ENCODE measurements around the gene MDGA2.
"Not testable (repeated sequence)": the region's sequence is repeated elsewhere in the genome, so short reads cannot be mapped to it uniquely, and the experiment has no call there.

MDGA2 gene

DNA sequence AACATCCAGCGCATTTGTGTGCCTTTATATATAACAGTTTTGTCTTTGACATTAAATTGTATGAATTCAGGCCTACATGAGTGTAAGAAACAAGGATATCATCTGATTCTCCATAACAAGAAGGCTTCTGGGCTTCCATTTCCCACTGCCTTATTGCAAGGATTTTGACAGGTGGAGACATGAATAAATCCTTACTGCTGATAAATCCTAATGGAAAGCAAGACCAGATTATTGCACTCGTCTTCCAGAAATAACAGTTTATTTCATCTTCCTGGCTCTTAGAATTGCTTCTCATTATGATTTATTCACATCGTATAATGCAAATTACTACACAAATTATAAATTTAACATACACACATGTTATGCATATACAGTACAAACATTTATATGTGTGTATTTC is 348.1 kb downstream of the MDGA2 start:
- in situ Hi-C loops (cut with MboI; ENCODE audit: low sequenced_read_pairs, unreplicated experiment), result no loop called here
- TF ChIP-seq, protein P1, sequence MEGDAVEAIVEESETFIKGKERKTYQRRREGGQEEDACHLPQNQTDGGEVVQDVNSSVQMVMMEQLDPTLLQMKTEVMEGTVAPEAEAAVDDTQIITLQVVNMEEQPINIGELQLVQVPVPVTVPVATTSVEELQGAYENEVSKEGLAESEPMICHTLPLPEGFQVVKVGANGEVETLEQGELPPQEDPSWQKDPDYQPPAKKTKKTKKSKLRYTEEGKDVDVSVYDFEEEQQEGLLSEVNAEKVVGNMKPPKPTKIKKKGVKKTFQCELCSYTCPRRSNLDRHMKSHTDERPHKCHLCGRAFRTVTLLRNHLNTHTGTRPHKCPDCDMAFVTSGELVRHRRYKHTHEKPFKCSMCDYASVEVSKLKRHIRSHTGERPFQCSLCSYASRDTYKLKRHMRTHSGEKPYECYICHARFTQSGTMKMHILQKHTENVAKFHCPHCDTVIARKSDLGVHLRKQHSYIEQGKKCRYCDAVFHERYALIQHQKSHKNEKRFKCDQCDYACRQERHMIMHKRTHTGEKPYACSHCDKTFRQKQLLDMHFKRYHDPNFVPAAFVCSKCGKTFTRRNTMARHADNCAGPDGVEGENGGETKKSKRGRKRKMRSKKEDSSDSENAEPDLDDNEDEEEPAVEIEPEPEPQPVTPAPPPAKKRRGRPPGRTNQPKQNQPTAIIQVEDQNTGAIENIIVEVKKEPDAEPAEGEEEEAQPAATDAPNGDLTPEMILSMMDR (IDR thresholded peaks at IDR 0.05; ENCODE audit: borderline replicate concordance, control extremely low read depth, extremely low read depth, insufficient read depth, missing control alignments), result no peak
- DNase-seq (ENCODE audit: low spot score), result no peak

- TF ChIP-seq, protein P1 (IDR thresholded peaks at IDR 0.05; ENCODE audit: borderline replicate concordance, control extremely low read depth, extremely low read depth, insufficient read depth, missing control alignments), result no peak
- DNase-seq (ENCODE audit: low spot score), result no peak
- in situ Hi-C loops (cut with MboI; ENCODE audit: low sequenced_read_pairs, unreplicated experiment), result no loop called here
These were observed 352.7 kb downstream of the MDGA2 start for GRCh38 chr14:47322751-47323150.

DNA sequence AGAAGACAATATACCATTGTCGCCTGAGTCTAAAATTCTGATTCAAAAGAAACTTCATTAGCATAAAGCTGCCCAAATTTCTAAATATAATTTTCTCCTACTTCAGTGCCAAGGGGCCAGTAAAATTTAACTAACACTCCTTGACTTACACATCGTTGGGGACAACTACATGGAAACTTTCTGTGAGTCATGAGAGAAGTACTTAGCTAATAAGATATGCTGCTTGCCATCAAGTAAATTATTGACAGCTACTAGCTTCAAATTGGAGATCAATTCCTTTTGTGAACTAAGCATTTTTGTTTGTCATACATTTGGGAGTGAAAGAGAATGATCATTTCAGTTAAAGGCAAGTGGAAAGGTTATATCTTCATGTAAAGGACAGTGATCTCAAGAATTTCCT is 373.3 kb downstream of the MDGA2 start:
- no peak for DNase-seq (ENCODE audit: low spot score)
- TF ChIP-seq, protein P1 (IDR thresholded peaks at IDR 0.05; ENCODE audit: borderline replicate concordance, control extremely low read depth, extremely low read depth, insufficient read depth, missing control alignments), result no peak
- in situ Hi-C loops (cut with MboI; ENCODE audit: low sequenced_read_pairs, unreplicated experiment), result no loop called here

GRCh38 chr14:47300796-47301195 is 374.6 kb downstream of the MDGA2 start:
- TF ChIP-seq, protein P1 (IDR thresholded peaks at IDR 0.05; ENCODE audit: borderline replicate concordance, control extremely low read depth, extremely low read depth, insufficient read depth, missing control alignments), result no peak
- in situ Hi-C loops (cut with MboI; ENCODE audit: low sequenced_read_pairs, unreplicated experiment), result no loop called here
- DNase-seq (ENCODE audit: low spot score), result no peak

- TF ChIP-seq, protein P1 (IDR thresholded peaks at IDR 0.05; ENCODE audit: borderline replicate concordance, control extremely low read depth, extremely low read depth, insufficient read depth, missing control alignments), result no peak
- in situ Hi-C loops (cut with MboI; ENCODE audit: low sequenced_read_pairs, unreplicated experiment), result no loop called here
- no peak for DNase-seq (ENCODE audit: low spot score)
These were observed 378.0 kb downstream of the MDGA2 start for GRCh38 chr14:47297374-47297773.

- in situ Hi-C loops (cut with MboI; ENCODE audit: low sequenced_read_pairs, unreplicated experiment), result no loop called here
- no peak for DNase-seq (ENCODE audit: low spot score)
- TF ChIP-seq, protein P1 (IDR thresholded peaks at IDR 0.05; ENCODE audit: borderline replicate concordance, control extremely low read depth, extremely low read depth, insufficient read depth, missing control alignments), result no peak
These were observed 391.1 kb downstream of the MDGA2 start for GRCh38 chr14:47284283-47284682.

- in situ Hi-C loops (cut with MboI; ENCODE audit: low sequenced_read_pairs, unreplicated experiment); DNase-seq (ENCODE audit: low spot score): not testable (repeated sequence)
These were observed 393.6 kb downstream of the MDGA2 start for GRCh38 chr14:47281761-47282160.

Measured in GM13976 (cell line).